ENCODE measurements around the gene ATXN7L1. TPM values are rescaled to one million over a fixed set of nuclear protein-coding genes. Genes with fewer than 3 reads are reported as not detected.

The ATXN7L1 gene
- total and polyA plus RNA-seq, 9 donors = 5.0 to 17.6 (median 11.4) TPM

GRCh38 chr7:105920766-105921165 lies 44.4 kb upstream of the ATXN7L1 start:
- intact Hi-C loops (cut with DNase I) = no loop called here
- no peak for DNase-seq
- no peak overlapping the region for H3K27ac ChIP-seq
- no peaks in the 10 kb centered on the region for H3K36me3 ChIP-seq
- H3K4me1 ChIP-seq (ENCODE audit: insufficient read depth) = no peaks in the 10 kb centered on the region
- TF ChIP-seq, protein P1, sequence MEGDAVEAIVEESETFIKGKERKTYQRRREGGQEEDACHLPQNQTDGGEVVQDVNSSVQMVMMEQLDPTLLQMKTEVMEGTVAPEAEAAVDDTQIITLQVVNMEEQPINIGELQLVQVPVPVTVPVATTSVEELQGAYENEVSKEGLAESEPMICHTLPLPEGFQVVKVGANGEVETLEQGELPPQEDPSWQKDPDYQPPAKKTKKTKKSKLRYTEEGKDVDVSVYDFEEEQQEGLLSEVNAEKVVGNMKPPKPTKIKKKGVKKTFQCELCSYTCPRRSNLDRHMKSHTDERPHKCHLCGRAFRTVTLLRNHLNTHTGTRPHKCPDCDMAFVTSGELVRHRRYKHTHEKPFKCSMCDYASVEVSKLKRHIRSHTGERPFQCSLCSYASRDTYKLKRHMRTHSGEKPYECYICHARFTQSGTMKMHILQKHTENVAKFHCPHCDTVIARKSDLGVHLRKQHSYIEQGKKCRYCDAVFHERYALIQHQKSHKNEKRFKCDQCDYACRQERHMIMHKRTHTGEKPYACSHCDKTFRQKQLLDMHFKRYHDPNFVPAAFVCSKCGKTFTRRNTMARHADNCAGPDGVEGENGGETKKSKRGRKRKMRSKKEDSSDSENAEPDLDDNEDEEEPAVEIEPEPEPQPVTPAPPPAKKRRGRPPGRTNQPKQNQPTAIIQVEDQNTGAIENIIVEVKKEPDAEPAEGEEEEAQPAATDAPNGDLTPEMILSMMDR (IDR thresholded peaks at IDR 0.05) = no peak
- TF ChIP-seq POLR2A (IDR thresholded peaks at IDR 0.05) (no peak), EP300 (IDR thresholded peaks at IDR 0.05) (no peak)
- H3K27me3 ChIP-seq = no peaks in the 10 kb centered on the region
- no peak overlapping the region for H3K4me3 ChIP-seq
- peaks cover 0 to 3% of the 10 kb centered on the region in 2 donors for H3K9me3 ChIP-seq
- WGBS, 3 donors = 91 to 94% (median 93%) methylated on average over 4 of the region's 4 CpGs

DNA sequence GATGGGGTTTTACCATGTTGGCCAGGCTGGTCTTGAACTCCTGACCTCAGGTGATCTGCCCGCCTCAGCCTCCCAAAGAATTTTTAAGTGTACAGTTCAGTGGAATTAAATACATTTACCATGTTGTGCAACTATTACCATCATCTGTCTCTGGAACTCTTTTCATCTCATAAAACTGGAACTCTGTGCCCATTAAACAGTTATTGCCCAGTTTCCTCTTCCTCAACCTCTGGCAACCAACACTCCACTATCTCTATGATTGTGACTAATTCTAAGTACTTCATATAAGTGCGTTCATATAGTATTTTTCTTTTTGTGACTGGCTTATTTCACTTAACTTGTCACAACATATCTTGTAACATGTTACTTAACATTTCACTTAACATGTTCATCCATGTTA lies 41.3 kb upstream of the ATXN7L1 start:
- intact Hi-C loops (cut with DNase I) = no loop called here
- DNase-seq = no peak
- WGBS, 3 donors = 96 to 98% (median 98%) methylated on average over 2 of the region's 2 CpGs

GRCh38 chr7:105916603-105917002 lies 40.2 kb upstream of the ATXN7L1 start:
- Histone ChIP-seq H3K36me3 (no peaks in the 10 kb centered on the region), H3K27me3 (no peaks in the 10 kb centered on the region), H3K4me3 (no peak overlapping the region), H3K4me1 (ENCODE audit: insufficient read depth) (no peaks in the 10 kb centered on the region), H3K27ac (no peak overlapping the region), H3K9me3 (no peaks in the 10 kb centered on the region)
- WGBS, 3 donors = 87 to 89% (median 88%) methylated on average over 1 of the region's 1 CpG
- TF ChIP-seq POLR2A (IDR thresholded peaks at IDR 0.05) (no peak), EP300 (IDR thresholded peaks at IDR 0.05) (no peak)
- TF ChIP-seq, protein P1 (IDR thresholded peaks at IDR 0.05) = no peak
- DNase-seq = no peak
- intact Hi-C loops (cut with DNase I) = no loop called here

More for the DNA sequence above, 41.3 kb upstream of the ATXN7L1 start:
- H3K9me3 ChIP-seq = no peaks in the 10 kb centered on the region
- TF ChIP-seq, protein P1 (IDR thresholded peaks at IDR 0.05) = no peak
- TF ChIP-seq EP300 (IDR thresholded peaks at IDR 0.05) (no peak), POLR2A (IDR thresholded peaks at IDR 0.05) (no peak)
- no peaks in the 10 kb centered on the region for H3K36me3 ChIP-seq
- H3K27me3 ChIP-seq = no peaks in the 10 kb centered on the region
- no peaks in the 10 kb centered on the region for H3K4me1 ChIP-seq (ENCODE audit: insufficient read depth)
- no peak overlapping the region for H3K27ac ChIP-seq
- H3K4me3 ChIP-seq = no peak overlapping the region

GRCh38 chr7:105913947-105914346 lies 37.5 kb upstream of the ATXN7L1 start:
- DNase-seq = no peak
- Histone ChIP-seq H3K4me1 (ENCODE audit: insufficient read depth) (no peaks in the 10 kb centered on the region), H3K36me3 (no peaks in the 10 kb centered on the region), H3K27ac (no peak overlapping the region), H3K27me3 (no peaks in the 10 kb centered on the region), H3K4me3 (no peak overlapping the region), H3K9me3 (no peaks in the 10 kb centered on the region)
- TF ChIP-seq EP300 (IDR thresholded peaks at IDR 0.05) (no peak), POLR2A (IDR thresholded peaks at IDR 0.05) (no peak)
- TF ChIP-seq, protein P1 (IDR thresholded peaks at IDR 0.05) = no peak
- WGBS, 3 donors = 75 to 95% (median 91%) methylated on average over 3 of the region's 3 CpGs
- intact Hi-C loops (cut with DNase I) = no loop called here
